ENCODE data around the gene GPS1. TPM values are rescaled to one million over a fixed set of nuclear protein-coding genes. Genes with fewer than 3 reads are reported as not detected.

The GPS1 gene
- total RNA-seq, 2 donors from 2014 or later, result 79.5 to 90.8 TPM

GRCh38 chr17:82097919-82098168 is 46.1 kb downstream of the GPS1 start:
- Histone ChIP-seq H3K36me3 (peaks cover 32% of the 10 kb centered on the region), H3K27ac (peak overlapping the region; percentile 90), H3K4me1 (peaks cover 0 to 46% of the 10 kb centered on the region in 2 donors), H3K4me3 (peak overlapping the region; percentile 72 to 81), H3K9me3 (no peaks in the 10 kb centered on the region), H3K27me3 (no peaks in the 10 kb centered on the region)
- no peak for TF ChIP-seq CTCF (IDR thresholded peaks at IDR 0.05)
- no peak for DNase-seq (ENCODE audit: low spot score)

GRCh38 chr17:82098169-82098938 is 46.7 kb downstream of the GPS1 start, which contains the start of gene FASN:
TSS of gene FASN (minus strand) at chr17:82098236. CDS start at chr17:82096445, 1,791 bp downstream.
- peak in 1 of 2 donors; percentile 40 for TF ChIP-seq CTCF (IDR thresholded peaks at IDR 0.05)
- peak; percentile 94 for DNase-seq (ENCODE audit: low spot score)
- Histone ChIP-seq H3K36me3 (peaks cover 27% of the 10 kb centered on the region), H3K4me1 (peaks cover 0 to 49% of the 10 kb centered on the region in 2 donors), H3K27ac (peak within 1 kb of the TSS; percentile 90), H3K4me3 (peak within 1 kb of the TSS; percentile 72 to 81), H3K27me3 (no peaks in the 10 kb centered on the region), H3K9me3 (no peaks in the 10 kb centered on the region)

- no peaks in the 10 kb centered on the region for H3K27me3 ChIP-seq
- no peak for DNase-seq (ENCODE audit: low spot score)
- H3K4me3 ChIP-seq, result peak overlapping the region; percentile 37 to 81
- H3K4me1 ChIP-seq, result peaks cover 0 to 57% of the 10 kb centered on the region in 2 donors
- H3K27ac ChIP-seq, result peak overlapping the region; percentile 82 to 90
- peaks cover 19% of the 10 kb centered on the region for H3K36me3 ChIP-seq
- H3K9me3 ChIP-seq, result no peaks in the 10 kb centered on the region
- no peak for TF ChIP-seq CTCF (IDR thresholded peaks at IDR 0.05)
These were observed 47.5 kb downstream of the GPS1 start for GRCh38 chr17:82098939-82099763.

- no peak for DNase-seq (ENCODE audit: low spot score)
- peaks cover 4% of the 10 kb centered on the region for H3K36me3 ChIP-seq
- no peaks in the 10 kb centered on the region for H3K9me3 ChIP-seq
- no peak overlapping the region for H3K4me3 ChIP-seq
- peak overlapping the region; percentile 69 to 90 for H3K27ac ChIP-seq
- no peaks in the 10 kb centered on the region for H3K27me3 ChIP-seq
- no peak for TF ChIP-seq CTCF (IDR thresholded peaks at IDR 0.05)
- peaks cover 0 to 63% of the 10 kb centered on the region in 2 donors for H3K4me1 ChIP-seq
These were observed 49.0 kb downstream of the GPS1 start for GRCh38 chr17:82100502-82101298.

GRCh38 chr17:82101301-82101715 is 49.6 kb downstream of the GPS1 start:
- DNase-seq (ENCODE audit: low spot score), result no peak
- Histone ChIP-seq H3K9me3 (no peaks in the 10 kb centered on the region), H3K4me3 (no peak overlapping the region), H3K36me3 (no peaks in the 10 kb centered on the region), H3K4me1 (peaks cover 0 to 68% of the 10 kb centered on the region in 2 donors), H3K27ac (peak overlapping the region; percentile 31 to 69), H3K27me3 (no peaks in the 10 kb centered on the region)
- no peak for TF ChIP-seq CTCF (IDR thresholded peaks at IDR 0.05)
